Activated CD4-positive, alpha-beta memory T cell treated with anti-CD3 and anti-CD28 coated beads, Interleukin-2, amount 10 ng/mL, durations not matched to agents 7 days and 5 days (primary cell): ENCODE measurements around the gene PLEKHA8. TPM values are rescaled to one million over a fixed set of nuclear protein-coding genes. Genes with fewer than 3 reads are reported as not detected.

Source experiments
- CTCF ChIA-PET: fragments of 350-600 bp; sonication (Branson Sonifier 250); formaldehyde crosslinking; loops from one replicate; lab custom pipeline; 2021; ENCODE audit warnings: antibody characterized with exemption, inconsistent platforms; lab: Charles Lee
- POLR2A ChIA-PET: fragments of 350-600 bp; sonication (Branson Sonifier 250); formaldehyde crosslinking; loops from one replicate; lab custom pipeline; 2021; ENCODE audit warnings: antibody characterized with exemption; lab: Charles Lee
- DNase-seq: peaks from one replicate; pipeline ENCODE4 v3.0.0-alpha.2; 2020
- H3K27ac Mint-ChIP-seq: one replicate; pipeline ENCODE4 v1.8.0; 2021; ENCODE audit warnings: mild to moderate bottlenecking, mixed read lengths
- H3K27me3 Mint-ChIP-seq: one replicate; pipeline ENCODE4 v1.8.0; 2021; ENCODE audit warnings: mixed read lengths
- H3K36me3 Mint-ChIP-seq: one replicate; pipeline ENCODE4 v1.8.0; 2021; ENCODE audit warnings: low read depth, mixed read lengths
- H3K4me1 Mint-ChIP-seq: one replicate; pipeline ENCODE4 v1.8.0; 2021; ENCODE audit warnings: mixed read lengths
- H3K4me3 Mint-ChIP-seq: one replicate; pipeline ENCODE4 v1.8.0; 2021; ENCODE audit warnings: mild to moderate bottlenecking, mixed read lengths
- H3K9me3 Mint-ChIP-seq: one replicate; pipeline ENCODE4 v1.8.0; 2021; ENCODE audit warnings: mixed read lengths
- total RNA-seq, 2 experiments: library from RNA; stranded (reverse); gene quantifications; one replicate each; pipeline ENCODE4 v1.2.3, GENCODE V29; 2021

The PLEKHA8 gene
- total RNA-seq, 2 experiments from 2014 or later, result 10.3 to 10.7 TPM

- CTCF ChIA-PET, result no interaction called here
- DNase-seq, result no peak
- Mint-ChIP-seq H3K36me3 (no peaks in the 10 kb centered on the region), H3K27ac (no peak overlapping the region), H3K27me3 (no peaks in the 10 kb centered on the region), H3K9me3 (no peaks in the 10 kb centered on the region), H3K4me1 (no peaks in the 10 kb centered on the region), H3K4me3 (no peak overlapping the region)
- POLR2A ChIA-PET, result no interaction called here
These were observed 144.2 kb downstream of the PLEKHA8 start for GRCh38 chr7:30172451-30172850.

DNA sequence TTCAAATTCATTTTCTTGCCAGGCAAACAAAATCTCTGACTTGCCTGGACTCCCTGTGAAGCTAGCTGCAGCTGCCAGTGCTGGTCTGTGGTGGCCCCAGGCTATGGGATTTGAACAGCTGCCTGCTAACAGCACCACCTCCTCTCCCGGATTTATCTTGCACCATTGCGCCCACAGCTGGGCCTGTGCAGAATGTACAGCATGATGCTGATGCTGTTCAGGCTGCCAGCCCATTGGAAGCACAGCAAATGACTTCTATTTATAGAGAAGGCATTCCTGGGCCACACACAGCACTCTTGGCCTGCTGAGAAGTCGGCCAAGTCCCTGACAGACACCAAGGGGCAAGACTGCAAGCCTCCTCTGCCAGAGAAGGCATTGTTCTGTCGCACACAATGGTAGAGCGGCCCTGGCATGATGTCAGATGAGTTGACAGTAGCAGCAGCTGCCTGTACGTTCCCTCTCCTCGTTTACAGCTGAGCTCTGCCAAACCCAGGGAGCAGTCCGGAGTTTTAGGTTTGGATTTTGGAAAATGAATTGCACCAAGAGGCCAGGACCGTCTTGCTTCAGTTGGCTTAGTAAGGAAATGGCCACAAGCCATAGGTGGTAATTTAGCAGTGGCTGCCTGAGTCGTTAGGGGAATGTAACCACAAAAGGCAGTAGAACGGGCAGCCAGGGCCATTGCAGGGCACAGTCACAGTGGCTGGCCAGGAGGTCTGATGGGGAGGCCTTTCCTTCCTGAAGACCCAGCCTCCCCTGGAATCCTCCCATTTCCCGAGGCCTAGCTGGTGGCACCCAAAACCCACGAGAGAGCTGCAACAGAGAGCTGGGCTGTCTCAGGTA, 145.1 kb downstream of the PLEKHA8 start:
- no peaks in the 10 kb centered on the region for H3K27me3 Mint-ChIP-seq
- no peak overlapping the region for H3K27ac Mint-ChIP-seq
- ChIA-PET POLR2A (no interaction called here), CTCF (interaction anchor here (1.0 kb wide), 1 partner anchor 391 kb away, joined by 3 read pairs; no protein-coding TSS in a partner anchor)
- no peak overlapping the region for H3K4me3 Mint-ChIP-seq
- no peak for DNase-seq
- no peaks in the 10 kb centered on the region for H3K9me3 Mint-ChIP-seq
- H3K36me3 Mint-ChIP-seq, result no peaks in the 10 kb centered on the region
- H3K4me1 Mint-ChIP-seq, result no peaks in the 10 kb centered on the region

GRCh38 chr7:30175180-30175579, 147.0 kb downstream of the PLEKHA8 start:
- Mint-ChIP-seq H3K27ac (no peak overlapping the region), H3K36me3 (no peaks in the 10 kb centered on the region), H3K9me3 (no peaks in the 10 kb centered on the region), H3K4me1 (peaks cover 7% of the 10 kb centered on the region), H3K4me3 (no peak overlapping the region), H3K27me3 (no peaks in the 10 kb centered on the region)
- CTCF ChIA-PET, result no interaction called here
- POLR2A ChIA-PET, result no interaction called here
- no peak for DNase-seq

GRCh38 chr7:30175636-30176147, 147.5 kb downstream of the PLEKHA8 start:
- ChIA-PET POLR2A (no interaction called here), CTCF (no interaction called here)
- Mint-ChIP-seq H3K4me3 (no peak overlapping the region), H3K27ac (no peak overlapping the region), H3K36me3 (no peaks in the 10 kb centered on the region), H3K27me3 (no peaks in the 10 kb centered on the region), H3K4me1 (peaks cover 7% of the 10 kb centered on the region), H3K9me3 (no peaks in the 10 kb centered on the region)
- no peak for DNase-seq

DNA sequence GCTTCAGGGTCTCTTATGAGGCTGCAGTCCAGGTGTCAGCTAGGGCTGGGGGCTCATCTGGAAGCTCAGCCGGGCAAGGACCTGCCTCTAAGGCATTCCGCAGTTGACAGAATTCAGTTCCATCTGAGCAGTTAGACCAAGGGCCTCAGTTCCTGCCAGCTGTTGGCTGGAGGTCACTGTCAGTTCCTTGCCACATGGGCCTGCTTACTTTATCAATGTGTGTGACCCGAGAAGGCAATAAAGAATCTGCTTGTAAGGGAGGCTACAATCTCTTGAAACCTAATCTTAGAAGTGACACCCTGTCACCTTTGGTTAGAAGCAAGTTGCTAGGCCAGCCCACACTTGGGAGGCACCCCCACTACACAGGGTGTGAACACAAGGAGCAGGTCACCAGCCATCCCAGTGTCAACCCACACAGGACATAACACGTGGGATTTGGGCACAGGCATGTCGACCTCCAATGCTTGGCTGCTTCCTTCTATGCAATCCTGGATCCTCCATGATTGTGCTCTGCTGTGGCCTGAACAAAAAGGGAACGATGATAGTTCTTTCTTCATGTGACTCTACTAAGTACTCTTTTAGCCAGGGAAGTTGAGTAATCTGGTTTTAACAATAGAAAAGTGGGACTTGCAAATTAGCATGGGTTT, 148.4 kb downstream of the PLEKHA8 start:
- CTCF ChIA-PET, result no interaction called here

GRCh38 chr7:30177186-30177585, 149.0 kb downstream of the PLEKHA8 start:
- Mint-ChIP-seq H3K4me3 (no peak overlapping the region), H3K9me3 (no peaks in the 10 kb centered on the region), H3K36me3 (no peaks in the 10 kb centered on the region), H3K27ac (no peak overlapping the region), H3K4me1 (peaks cover 7% of the 10 kb centered on the region), H3K27me3 (no peaks in the 10 kb centered on the region)
- DNase-seq, result no peak
- ChIA-PET POLR2A (no interaction called here), CTCF (no interaction called here)

More for the DNA sequence above, 148.4 kb downstream of the PLEKHA8 start:
- no peaks in the 10 kb centered on the region for H3K36me3 Mint-ChIP-seq
- POLR2A ChIA-PET, result no interaction called here
- H3K4me3 Mint-ChIP-seq, result no peak overlapping the region
- DNase-seq, result no peak
- no peaks in the 10 kb centered on the region for H3K9me3 Mint-ChIP-seq
- peaks cover 7% of the 10 kb centered on the region for H3K4me1 Mint-ChIP-seq
- H3K27me3 Mint-ChIP-seq, result no peaks in the 10 kb centered on the region
- no peak overlapping the region for H3K27ac Mint-ChIP-seq

DNA sequence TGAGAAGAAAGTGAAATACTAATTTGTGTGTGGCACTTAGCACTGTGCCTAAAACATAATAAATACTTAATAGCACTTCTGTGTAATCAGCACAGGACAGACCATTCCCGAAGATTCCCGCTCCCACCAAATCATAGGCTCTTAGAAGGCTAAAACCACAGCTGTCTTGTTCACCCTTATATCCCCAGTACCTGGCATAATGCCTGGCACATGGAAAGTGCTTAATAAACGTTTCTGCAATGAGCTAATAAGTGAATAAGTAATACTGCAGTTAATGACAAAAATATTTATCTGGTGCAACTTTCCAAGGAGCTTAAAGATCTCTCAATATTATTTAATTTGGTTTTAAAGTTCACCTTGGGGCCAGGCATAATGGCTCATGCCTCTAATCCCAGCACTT, 149.8 kb downstream of the PLEKHA8 start:
- POLR2A ChIA-PET, result no interaction called here
- DNase-seq, result no peak
- Mint-ChIP-seq H3K9me3 (no peaks in the 10 kb centered on the region), H3K27me3 (no peaks in the 10 kb centered on the region), H3K27ac (no peak overlapping the region), H3K36me3 (no peaks in the 10 kb centered on the region), H3K4me3 (no peak overlapping the region), H3K4me1 (peaks cover 7% of the 10 kb centered on the region)
- CTCF ChIA-PET, result interaction anchor here (1.1 kb wide), 1 partner anchor 23 kb away, joined by 3 read pairs; no protein-coding TSS in a partner anchor

- H3K4me1 Mint-ChIP-seq, result peaks cover 7% of the 10 kb centered on the region
- ChIA-PET CTCF (interaction anchor here (1.1 kb wide), 1 partner anchor 8 kb away, joined by 3 read pairs; no protein-coding TSS in a partner anchor), POLR2A (no interaction called here)
- no peak overlapping the region for H3K27ac Mint-ChIP-seq
- no peak for DNase-seq
- no peaks in the 10 kb centered on the region for H3K9me3 Mint-ChIP-seq
- H3K4me3 Mint-ChIP-seq, result no peak overlapping the region
- H3K27me3 Mint-ChIP-seq, result no peaks in the 10 kb centered on the region
- no peaks in the 10 kb centered on the region for H3K36me3 Mint-ChIP-seq
These were observed 150.7 kb downstream of the PLEKHA8 start for GRCh38 chr7:30178748-30179436.

Other genes starting within 250 kb of the PLEKHA8 start
- gene WIPF3, start 221.9 kb upstream of the PLEKHA8 start, total RNA-seq, result not detected
- 1 to 10 TPM; 2.0 to 2.5 TPM for gene SCRN1, start 38.6 kb upstream of the PLEKHA8 start, total RNA-seq
- gene FKBP14, start 1.7 kb upstream of the PLEKHA8 start, total RNA-seq, result 1 to 10 TPM; 5.0 to 7.1 TPM
- gene MTURN, start 106.6 kb downstream of the PLEKHA8 start, total RNA-seq, result 1 to 10 TPM; 2.3 to 2.7 TPM